A549 treated with AZD9567 at 1 μM for 4 hours (cell line): Measurements from ENCODE around the gene TCEAL1. TPM values are rescaled to one million over a fixed set of nuclear protein-coding genes. Genes with fewer than 3 reads are reported as not detected.

ENCODE experiments used
- total RNA-seq: library from RNA; stranded (reverse); fragments of 200-300 nt; extraction: Qiagen RNA extraction; gene quantifications from 5 replicates; pipeline ENCODE4 v1.2.3, GENCODE V29; 2022; ENCODE audit not compliant: insufficient read depth

TCEAL1 gene
- total RNA-seq = 24.1 to 38.5 TPM (median 32.0 TPM) in 5 replicates

GRCh38 chrX:103628386-103629317, at the start of gene TCEAL1:
Gene TCEAL1, plus strand, starts transcription at chrX:103628975. Its CDS starts 942 bp downstream, at chrX:103629917.

GRCh38 chrX:103585411-103586313, 43.1 kb upstream of the TCEAL1 start, which contains the start of gene TCEAL4:
Gene TCEAL4, plus strand, starts transcription at chrX:103585515. Its CDS starts 1,161 bp downstream, at chrX:103586676.

GRCh38 chrX:103607364-103608305, 21.1 kb upstream of the TCEAL1 start, which contains the start of gene TCEAL3:
Gene TCEAL3, plus strand, starts transcription at chrX:103607963. Its CDS starts 1,102 bp downstream, at chrX:103609065.

Other genes with a start within 250 kb of the TCEAL1 start
- 0.06 TPM in 1 of 5 replicates, not detected in the others for gene RAB40A, start 109.5 kb upstream of the TCEAL1 start, total RNA-seq
- gene TCEAL4, start 43.5 kb upstream of the TCEAL1 start, total RNA-seq = 106 to 129 TPM (median 114 TPM) in 5 replicates
- gene TCEAL3, start 21.0 kb upstream of the TCEAL1 start, total RNA-seq = 8.3 to 16.4 TPM (median 14.5 TPM) in 5 replicates
- gene MORF4L2, start 57.7 kb downstream of the TCEAL1 start, total RNA-seq = 409 to 1,007 TPM (median 452 TPM) in 5 replicates
- gene TMEM31, start 81.9 kb downstream of the TCEAL1 start, total RNA-seq = 0.12 to 0.13 TPM in 2 of 5 replicates, not detected in the others
- 0.06 TPM in 1 of 5 replicates, not detected in the others for gene PLP1, start 147.9 kb downstream of the TCEAL1 start, total RNA-seq
- gene RAB9B, start 203.3 kb downstream of the TCEAL1 start, total RNA-seq = 0.02 to 0.05 TPM in 2 of 5 replicates, not detected in the others